IMR-90 (cell line): Measurements from ENCODE around the gene GDF10. TPM values are rescaled to one million over a fixed set of nuclear protein-coding genes. Genes with fewer than 3 reads are reported as not detected.

Source experiments
- ATAC-seq: fragments of 200-7000 bp; cut with Tn5 transposase; 2 replicates; pipeline ENCODE4 v1.9.1; 2020; ENCODE audit warnings: low read depth, mild to moderate bottlenecking, moderate library complexity
- BruUV-seq: library from RNA; stranded (reverse); fragments of 400-500 nt; replicated peaks from 2 replicates; lab custom pipeline; 2021; lab: Mats Ljungman, UMichigan
- CTCF ChIA-PET: fragments of 300-600 bp; formaldehyde crosslinking; extraction: SDS; loops from one replicate; lab custom pipeline; 2021; ENCODE audit warnings: antibody characterized with exemption; lab: Yijun Ruan, JAX
- POLR2A ChIA-PET: fragments of 300-600 bp; sonication (Branson Sonifier 250); formaldehyde crosslinking; loops from one replicate; lab custom pipeline; 2022; ENCODE audit warnings: antibody characterized with exemption; ENCODE audit not compliant: unreplicated experiment; lab: Charles Lee
- DNase-seq: peaks from one replicate; pipeline ENCODE4 v3.0.0; 2013
- H2AFZ ChIP-seq: replicated peaks from 2 replicates; pipeline ENCODE3; 2013; ENCODE audit warnings: low read length, mild to moderate bottlenecking; ENCODE audit not compliant: poor library complexity
- H2AK5ac ChIP-seq: 2 replicates; pipeline ENCODE4 v1.6.1; 2013; ENCODE audit warnings: low read depth, low read length, inconsistent platforms
- H2AK9ac ChIP-seq: replicated peaks from 2 replicates; pipeline ENCODE3; 2013; ENCODE audit warnings: mild to moderate bottlenecking, low read depth, low read length, moderate library complexity; ENCODE audit not compliant: poor library complexity
- H2BK120ac ChIP-seq: 2 replicates; pipeline ENCODE4 v1.6.1; 2013; ENCODE audit warnings: low read depth, low read length, inconsistent platforms
- H2BK15ac ChIP-seq: 3 replicates; pipeline ENCODE4 v1.6.1; 2013; ENCODE audit warnings: low read depth, low read length, inconsistent platforms
- H2BK20ac ChIP-seq: 2 replicates; pipeline ENCODE4 v1.6.1; 2013; ENCODE audit warnings: low read depth, mild to moderate bottlenecking, inconsistent platforms, low read length, moderate library complexity
- H2BK5ac ChIP-seq: 2 replicates; pipeline ENCODE4 v1.6.1; 2013; ENCODE audit warnings: mild to moderate bottlenecking, low read depth, low read length, inconsistent platforms; ENCODE audit not compliant: poor library complexity, severe bottlenecking
- H3K14ac ChIP-seq: replicated peaks from 2 replicates; pipeline ENCODE4 v1.6.1; 2013; ENCODE audit warnings: low read depth, low read length, inconsistent platforms
- H3K18ac ChIP-seq: 2 replicates; pipeline ENCODE4 v1.6.1; 2013; ENCODE audit warnings: low read depth, low read length, control low read depth
- H3K23ac ChIP-seq: 2 replicates; pipeline ENCODE4 v1.6.1; 2013; ENCODE audit warnings: low read depth, low read length, inconsistent platforms
- H3K27ac ChIP-seq: 2 replicates; pipeline ENCODE4 v1.5.1; 2013; ENCODE audit warnings: mild to moderate bottlenecking, control low read depth, low read length; ENCODE audit not compliant: insufficient read depth
- H3K27me3 ChIP-seq: 2 replicates; pipeline ENCODE4 v1.6.1; 2013; ENCODE audit warnings: low read length; ENCODE audit not compliant: control insufficient read depth, insufficient read depth
- H3K36me3 ChIP-seq: 2 replicates; pipeline ENCODE4 v1.6.1; 2013; ENCODE audit warnings: low read length, mixed read lengths; ENCODE audit not compliant: control insufficient read depth, insufficient read depth
- H3K4ac ChIP-seq: 2 replicates; pipeline ENCODE4 v1.6.1; 2013; ENCODE audit warnings: low read depth, low read length, inconsistent platforms
- H3K4me1 ChIP-seq: 2 replicates; pipeline ENCODE4 v1.6.1; 2013; ENCODE audit warnings: low read length, mixed read lengths; ENCODE audit not compliant: control insufficient read depth, insufficient read depth
- H3K4me2 ChIP-seq: 2 replicates; pipeline ENCODE4 v1.6.1; 2013; ENCODE audit warnings: low read depth, mild to moderate bottlenecking, control low read depth, low read length, moderate library complexity
- H3K4me3 ChIP-seq: 2 replicates; pipeline ENCODE4 v1.5.1; 2013; ENCODE audit warnings: low read depth, mild to moderate bottlenecking, control low read depth, low read length, moderate library complexity; ENCODE audit not compliant: insufficient read depth
- H3K56ac ChIP-seq: 2 replicates; pipeline ENCODE4 v1.6.1; 2013; ENCODE audit warnings: low read length, inconsistent platforms; ENCODE audit not compliant: insufficient read depth; ENCODE audit errors: extremely low read depth
- H3K79me1 ChIP-seq, 2 experiments: 2 replicates each; pipeline ENCODE4 v1.6.1; 2013; ENCODE audit warnings: low read length in 2 of 2, inconsistent platforms in 1 of 2, low read depth in 1 of 2
- H3K9ac ChIP-seq: 2 replicates; pipeline ENCODE4 v1.6.1; 2013; ENCODE audit warnings: low read depth, low read length, control low read depth
- H3K9me1 ChIP-seq: 2 replicates; pipeline ENCODE4 v1.6.1; 2013; ENCODE audit warnings: low read length, inconsistent platforms; ENCODE audit not compliant: insufficient read depth
- H3K9me3 ChIP-seq: 2 replicates; pipeline ENCODE4 v1.6.1; 2013; ENCODE audit warnings: low read length; ENCODE audit not compliant: control insufficient read depth, insufficient read depth
- H4K20me1 ChIP-seq: 2 replicates; pipeline ENCODE4 v1.6.1; 2013; ENCODE audit warnings: low read length, inconsistent platforms; ENCODE audit not compliant: insufficient read depth
- H4K5ac ChIP-seq: 2 replicates; pipeline ENCODE4 v1.6.1; 2013; ENCODE audit warnings: mild to moderate bottlenecking, low read depth, low read length, control low read depth
- H4K8ac ChIP-seq, 2 experiments: 2 replicates each; pipeline ENCODE4 v1.6.1; 2013; ENCODE audit warnings: low read depth in 2 of 2, low read length in 2 of 2, control low read depth in 1 of 2, inconsistent platforms in 1 of 2
- H4K91ac ChIP-seq: 2 replicates; pipeline ENCODE4 v1.6.1; 2013; ENCODE audit warnings: low read depth, low read length, inconsistent platforms; ENCODE audit not compliant: insufficient read depth
- BHLHE40 ChIP-seq: fragments of 150-350 bp; IDR thresholded peaks from 2 replicates; pipeline ENCODE4 v1.6.1; 2016; ENCODE audit warnings: mild to moderate bottlenecking, low read depth, low read length
- CEBPB ChIP-seq: IDR thresholded peaks from 2 replicates; pipeline ENCODE4 v1.6.1; 2012; ENCODE audit warnings: low read depth, low read length, improper control_type of control experiment
- CHD1 ChIP-seq: IDR thresholded peaks from 2 replicates; pipeline ENCODE4 v1.6.1; 2012; ENCODE audit warnings: low read depth, low read length, improper control_type of control experiment
- CTCF ChIP-seq: conservative IDR thresholded peaks from 2 replicates; pipeline ENCODE4 v1.5.1; 2012; ENCODE audit warnings: mild to moderate bottlenecking, low read depth, low read length, improper control_type of control experiment
- ELK1 ChIP-seq: fragments of 150-350 bp; IDR thresholded peaks from 2 replicates; pipeline ENCODE4 v1.6.1; 2016; ENCODE audit warnings: low read depth, mild to moderate bottlenecking, low read length, moderate library complexity, borderline replicate concordance
- FOS ChIP-seq: fragments of 150-350 bp; IDR thresholded peaks from 2 replicates; pipeline ENCODE4 v1.6.1; 2016; ENCODE audit warnings: low read depth, low read length
- MAFK ChIP-seq: IDR thresholded peaks from 2 replicates; pipeline ENCODE4 v1.6.1; 2012; ENCODE audit warnings: low read depth, low read length, improper control_type of control experiment
- MXI1 ChIP-seq: IDR thresholded peaks from 2 replicates; pipeline ENCODE4 v1.6.1; 2012; ENCODE audit warnings: low read depth, mild to moderate bottlenecking, low read length, moderate library complexity, borderline replicate concordance
- NFE2L2 ChIP-seq: fragments of 150-350 bp; IDR thresholded peaks from 2 replicates; pipeline ENCODE4 v1.6.1; 2016; ENCODE audit warnings: low read depth, mild to moderate bottlenecking, low read length
- POLR2A ChIP-seq: IDR thresholded peaks from 2 replicates; pipeline ENCODE4 v1.6.1; 2012; ENCODE audit warnings: mild to moderate bottlenecking, low read depth, low read length
- RAD21 ChIP-seq: IDR thresholded peaks from 2 replicates; pipeline ENCODE4 v1.6.1; 2012; ENCODE audit warnings: low read length, improper control_type of control experiment
- RCOR1 ChIP-seq: IDR thresholded peaks from 2 replicates; pipeline ENCODE4 v1.6.1; 2012; ENCODE audit warnings: mild to moderate bottlenecking, low read length, improper control_type of control experiment; ENCODE audit not compliant: insufficient replicate concordance
- RFX5 ChIP-seq: IDR thresholded peaks from 2 replicates; pipeline ENCODE4 v1.8.0; 2012; ENCODE audit warnings: low read depth, mild to moderate bottlenecking, low read length, moderate library complexity
- SMC3 ChIP-seq: fragments of 150-350 bp; IDR thresholded peaks from 2 replicates; pipeline ENCODE4 v1.6.1; 2016; ENCODE audit warnings: low read depth, mild to moderate bottlenecking, antibody characterized with exemption, low read length, moderate library complexity
- USF2 ChIP-seq: fragments of 150-350 bp; IDR thresholded peaks from 2 replicates; pipeline ENCODE4 v1.6.1; 2017; ENCODE audit warnings: mild to moderate bottlenecking, antibody characterized with exemption, low read length, low read depth
- WGBS, 2 experiments: methylation state at CpG; one replicate each; pipeline versions ENCODE4 v1.1.5 to v1.1.7; 2013; ENCODE audit warnings: missing lambda C conversion rate in 2 of 2; ENCODE audit not compliant: insufficient read length in 1 of 2; ENCODE audit errors: extremely low coverage in 2 of 2; 5-methylcytosine and 5-hydroxymethylcytosine counted together
- dilution Hi-C: fragments of 300-500 bp; cut with HindIII; formaldehyde crosslinking; loops from one replicate; pipeline ENCODE4 v1.14.3; 2018; ENCODE audit warnings: low sequenced_read_pairs; ENCODE audit not compliant: unreplicated experiment
- in situ Hi-C: fragments of 300-500 bp; cut with MboI; formaldehyde crosslinking; loops from 3 replicates; pipeline ENCODE4 v1.14.3; 2019; ENCODE audit warnings: low sequenced_read_pairs, inconsistent platforms, mixed read lengths
- intact Hi-C: fragments of 100-400 bp; cut with micrococcal nuclease; formaldehyde crosslinking; loops from 2 replicates; pipeline ENCODE4 v1.10.0; 2022
- polyA plus RNA-seq, 3 experiments: library from polyadenylated mRNA; depleted of rRNA; stranded (reverse); fragments of >200 nt; gene quantifications; 2 replicates each; pipeline ENCODE4 v1.2.3, GENCODE V29; 2012; ENCODE audit warnings: low replicate concordance in 1 of 3
- total RNA-seq: library from RNA; depleted of rRNA; stranded (reverse); fragments of >200 nt; gene quantifications from 2 replicates; pipeline ENCODE4 v1.2.3, GENCODE V29; 2012

Gene GDF10
- total and polyA plus RNA-seq, 2 of the 4 experiments (the other 2 are of a cell fraction), result 0.34 TPM; not detected in 1

GRCh38 chr10:47339759-47340607, 40.0 kb downstream of the GDF10 start:
- H4K5ac ChIP-seq, result no peak overlapping the region
- peak overlapping the region; percentile 82 for H2AK9ac ChIP-seq
- intact Hi-C loops (no loop called here), in situ Hi-C loops (no loop called here), dilution Hi-C loops (no loop called here)
- H3K14ac ChIP-seq, result no peak overlapping the region
- no peak overlapping the region for H2BK120ac ChIP-seq
- peaks cover 1% of the 10 kb centered on the region; the same call in 1 of the 2 replicates for H3K4me1 ChIP-seq
- no peak overlapping the region for H3K23ac ChIP-seq
- no peaks in the 10 kb centered on the region for H3K36me3 ChIP-seq
- no peak for ATAC-seq
- H3K79me1 ChIP-seq, result no peaks in the 10 kb centered on the region
- H4K91ac ChIP-seq, result no peak overlapping the region
- no peak overlapping the region for H2BK15ac ChIP-seq
- no peaks in the 10 kb centered on the region for H3K9me3 ChIP-seq
- H3K9ac ChIP-seq, result no peak overlapping the region
- POLR2A ChIA-PET, result no interaction called here
- H3K4me2 ChIP-seq, result no peak overlapping the region
- no peaks in the 10 kb centered on the region for H3K9me1 ChIP-seq
- no peak overlapping the region for H3K18ac ChIP-seq
- H2BK5ac ChIP-seq, result no peak overlapping the region
- no peak overlapping the region for H2BK20ac ChIP-seq
- peaks cover 13% of the 10 kb centered on the region for H3K27me3 ChIP-seq
- H4K20me1 ChIP-seq, result no peaks in the 10 kb centered on the region
- H3K4ac ChIP-seq, result no peak overlapping the region
- H4K8ac ChIP-seq, result no peak overlapping the region
- H3K4me3 ChIP-seq, result no peak overlapping the region
- CTCF ChIA-PET, result interaction anchor here (1.0 kb wide), 2 partner anchors 25 to 292 kb away, joined by 3 to 4 read pairs; no protein-coding TSS in a partner anchor
- no peak overlapping the region for H2AK5ac ChIP-seq
- H2AFZ ChIP-seq, result peak overlapping the region; percentile 46
- BruUV-seq, result no TSS peak
- H3K56ac ChIP-seq, result no peak overlapping the region
- no peak overlapping the region for H3K27ac ChIP-seq
- 80% methylated on average over 8 of the region's 15 CpGs; no CpG with 5 or more reads in 1 of the 2 experiments for WGBS, 2 experiments
- DNase-seq, result no peak
- TF ChIP-seq NFE2L2 (no peak), USF2 (no peak), FOS (no peak), RFX5 (no peak), CHD1 (no peak), MAFK (no peak), SMC3 (no peak), RAD21 (no peak), ELK1 (no peak), CEBPB (no peak), CTCF (no peak), RCOR1 (no peak), MXI1 (no peak), POLR2A (no peak), BHLHE40 (no peak)
